H1 (cell line): Measurements from ENCODE around the gene TMEM151A. TPM values are rescaled to one million over a fixed set of nuclear protein-coding genes. Genes with fewer than 3 reads are reported as not detected.
A peak's percentile ranks its signal among the peaks of the same experiment; 100 is the strongest.

Source experiments
- CTCF ChIA-PET: fragments of 300-600 bp; sonication (Branson Sonifier 250); formaldehyde crosslinking; loops from one replicate; lab custom pipeline; 2021; ENCODE audit not compliant: partially characterized antibody; lab: Charles Lee
- POLR2A ChIA-PET: fragments of 300-600 bp; sonication (Branson Sonifier 250); formaldehyde crosslinking; loops from one replicate; lab custom pipeline; 2021; ENCODE audit warnings: inconsistent platforms; ENCODE audit not compliant: partially characterized antibody; lab: Charles Lee
- DNase-seq, 2 experiments: peaks; one replicate each; pipeline versions ENCODE4 v3.0.0 to v3.0.0-alpha.2; 2010 to 2022; ENCODE audit warnings: low spot score in 2 of 2, low read depth in 1 of 2, mixed read lengths in 1 of 2
- FAIRE-seq: peaks from 2 replicates; lab custom pipeline; 2011; peaks lifted over from hg19 to GRCh38; lab: Jason Lieb, UNC
- H2AFZ ChIP-seq: 2 replicates; pipeline ENCODE4 v1.8.1; 2012; ENCODE audit warnings: low read length, inconsistent platforms
- H2AK5ac ChIP-seq: 2 replicates; pipeline ENCODE4 v1.6.1; 2013; ENCODE audit warnings: low read depth, low read length
- H2BK120ac ChIP-seq: replicated peaks from 2 replicates; pipeline ENCODE3; 2013; ENCODE audit warnings: low read depth, low read length, inconsistent platforms
- H2BK12ac ChIP-seq: 2 replicates; pipeline ENCODE4 v1.6.1; 2013; ENCODE audit warnings: low read depth, low read length
- H2BK15ac ChIP-seq: 2 replicates; pipeline ENCODE4 v1.6.1; 2013; ENCODE audit warnings: low read length
- H2BK20ac ChIP-seq: 2 replicates; pipeline ENCODE4 v1.6.1; 2013; ENCODE audit warnings: low read length
- H2BK5ac ChIP-seq: 2 replicates; pipeline ENCODE4 v1.6.1; 2013; ENCODE audit warnings: low read depth, low read length
- H3K14ac ChIP-seq: 2 replicates; pipeline ENCODE4 v1.6.1; 2013; ENCODE audit warnings: inconsistent platforms; ENCODE audit not compliant: insufficient read length
- H3K18ac ChIP-seq: 2 replicates; pipeline ENCODE4 v1.6.1; 2013; ENCODE audit warnings: low read length; ENCODE audit errors: extremely low read depth
- H3K23ac ChIP-seq: 2 replicates; pipeline ENCODE4 v1.6.1; 2013; ENCODE audit warnings: inconsistent platforms; ENCODE audit not compliant: insufficient read length
- H3K23me2 ChIP-seq: 2 replicates; pipeline ENCODE4 v1.6.1; 2013; ENCODE audit warnings: low read depth, low read length
- H3K27ac ChIP-seq: 2 replicates; pipeline ENCODE4 v1.6.1; 2011; ENCODE audit warnings: low read depth, low read length, inconsistent platforms
- H3K27me3 ChIP-seq, 4 experiments: replicated peaks in 1 of 4; 1 replicate in 1 of 4; 2 replicates in 3 of 4; pipeline versions ENCODE4 v1.6.1 to v1.8.1; 2011 to 2013; ENCODE audit warnings: low read length in 3 of 4, mild to moderate bottlenecking in 3 of 4, inconsistent platforms in 2 of 4, mixed read lengths in 2 of 4, moderate library complexity in 1 of 4; ENCODE audit not compliant: control insufficient read depth in 3 of 4, insufficient read depth in 3 of 4; ENCODE audit errors: extremely low read depth in 1 of 4
- H3K36me3 ChIP-seq, 4 experiments: 2 replicates each; pipeline versions ENCODE4 v1.6.1 to v1.8.1; 2011 to 2013; ENCODE audit warnings: mild to moderate bottlenecking in 4 of 4, low read length in 3 of 4, moderate library complexity in 2 of 4, control low read depth in 1 of 4, inconsistent platforms in 1 of 4; ENCODE audit not compliant: insufficient read depth in 4 of 4, control insufficient read depth in 2 of 4
- H3K4ac ChIP-seq: replicated peaks from 2 replicates; pipeline ENCODE3; 2013; ENCODE audit warnings: low read length, low read depth, mixed read lengths, inconsistent platforms; ENCODE audit not compliant: insufficient read length
- H3K4me1 ChIP-seq, 4 experiments: replicated peaks in 1 of 4; 1 replicate in 1 of 4; 2 replicates in 3 of 4; pipeline versions ENCODE4 v1.6.1 to v1.8.1; 2011 to 2013; ENCODE audit warnings: low read length in 3 of 4, inconsistent platforms in 2 of 4, mixed read lengths in 1 of 4; ENCODE audit not compliant: insufficient read depth in 4 of 4, control insufficient read depth in 3 of 4
- H3K4me2 ChIP-seq, 2 experiments: 2 replicates each; pipeline versions ENCODE4 v1.6.1 to v1.8.1; 2011 to 2013; ENCODE audit warnings: low read depth in 2 of 2, low read length in 2 of 2, control low read depth in 1 of 2, inconsistent platforms in 1 of 2, mild to moderate bottlenecking in 1 of 2; ENCODE audit not compliant: insufficient read depth in 1 of 2
- H3K4me3 ChIP-seq, 4 experiments: fragments of 200-600, 300-600 bp in 1 of 4; sonication (generic), shearing (Covaris generic), sonication (Bioruptor Twin) in 1 of 4; 2 replicates each; pipeline versions ENCODE4 v1.5.1 to v1.8.1; 2011 to 2016; ENCODE audit warnings: low read length in 4 of 4, low read depth in 3 of 4, control low read depth in 2 of 4, inconsistent platforms in 2 of 4, mild to moderate bottlenecking in 2 of 4, mixed read lengths in 1 of 4, moderate library complexity in 1 of 4; ENCODE audit not compliant: insufficient read depth in 2 of 4; ENCODE audit errors: extremely low read depth in 1 of 4
- H3K56ac ChIP-seq: replicated peaks from 2 replicates; pipeline ENCODE3; 2013; ENCODE audit warnings: low read depth, mild to moderate bottlenecking, mixed read lengths, low read length, inconsistent platforms; ENCODE audit not compliant: insufficient read length
- H3K79me1 ChIP-seq: 2 replicates; pipeline ENCODE4 v1.6.1; 2013; ENCODE audit warnings: low read depth, low read length, control low read depth
- H3K79me2 ChIP-seq, 2 experiments: 2 replicates each; pipeline versions ENCODE4 v1.6.1 to v1.8.1; 2012 to 2013; ENCODE audit warnings: low read length in 2 of 2, mild to moderate bottlenecking in 2 of 2, inconsistent platforms in 1 of 2; ENCODE audit not compliant: insufficient read depth in 2 of 2, control insufficient read depth in 1 of 2
- H3K9ac ChIP-seq, 4 experiments: replicated peaks in 1 of 4; 1 replicate in 1 of 4; 2 replicates in 3 of 4; pipeline versions ENCODE4 v1.6.1 to v1.8.1; 2011 to 2013; ENCODE audit warnings: low read depth in 3 of 4, low read length in 3 of 4, control low read depth in 2 of 4, mild to moderate bottlenecking in 2 of 4, moderate library complexity in 2 of 4, inconsistent platforms in 1 of 4; ENCODE audit errors: extremely low read depth in 1 of 4
- H3K9me3 ChIP-seq, 2 experiments: 2 replicates each; pipeline versions ENCODE4 v1.6.1 to v1.8.1; 2012 to 2013; ENCODE audit warnings: mild to moderate bottlenecking in 2 of 2, moderate library complexity in 2 of 2, control low read depth in 1 of 2, inconsistent platforms in 1 of 2, low read depth in 1 of 2, low read length in 1 of 2, mixed read lengths in 1 of 2; ENCODE audit not compliant: insufficient read depth in 2 of 2
- H4K20me1 ChIP-seq, 2 experiments: replicated peaks in 1 of 2; 2 replicates each; pipeline versions ENCODE3 to v1.8.1; 2011 to 2013; ENCODE audit warnings: inconsistent platforms in 2 of 2, low read length in 2 of 2, mild to moderate bottlenecking in 1 of 2; ENCODE audit not compliant: insufficient read depth in 2 of 2, control insufficient read depth in 1 of 2
- H4K5ac ChIP-seq: 2 replicates; pipeline ENCODE4 v1.6.1; 2013; ENCODE audit warnings: low read length, low read depth, mixed read lengths, inconsistent platforms; ENCODE audit not compliant: insufficient read length
- H4K8ac ChIP-seq: 2 replicates; pipeline ENCODE4 v1.8.0; 2013; ENCODE audit warnings: mild to moderate bottlenecking, moderate library complexity, low read length, inconsistent platforms; ENCODE audit not compliant: insufficient read depth; ENCODE audit errors: extremely low read depth
- H4K91ac ChIP-seq: replicated peaks from 2 replicates; pipeline ENCODE3; 2013; ENCODE audit warnings: low read length, mixed read lengths, inconsistent platforms; ENCODE audit not compliant: insufficient read length
- BRCA1 ChIP-seq: IDR thresholded peaks from 2 replicates; pipeline ENCODE4 v1.6.1; 2012; ENCODE audit warnings: low read depth, low read length, improper control_type of control experiment
- JUND ChIP-seq: IDR thresholded peaks from 2 replicates; pipeline ENCODE4 v1.6.1; 2011; ENCODE audit warnings: mild to moderate bottlenecking, improper control_type of control experiment, low read length
- POU5F1 ChIP-seq: IDR thresholded peaks from 2 replicates; pipeline ENCODE4 v1.6.1; 2011; ENCODE audit warnings: low read depth, mild to moderate bottlenecking, low read length, moderate library complexity
- TBP ChIP-seq: IDR thresholded peaks from 2 replicates; pipeline ENCODE4 v1.6.1; 2011; ENCODE audit warnings: low read depth, low read length, improper control_type of control experiment
- WGBS, 2 experiments: shearing (Covaris generic) in 1 of 2; methylation state at CpG; one replicate each; pipeline versions ENCODE4 v1.1.6 to v1.1.7; 2013 to 2015; ENCODE audit warnings: low lambda C conversion rate in 2 of 2, mixed read lengths in 2 of 2, inconsistent platforms in 1 of 2, low coverage in 1 of 2, missing lambda C conversion rate in 1 of 2; ENCODE audit not compliant: insufficient replicate concordance in 2 of 2, insufficient coverage in 1 of 2, insufficient read length in 1 of 2; ENCODE audit errors: extremely low coverage in 1 of 2, missing lambda C conversion rate in 1 of 2; 5-methylcytosine and 5-hydroxymethylcytosine counted together
- polyA plus RNA-seq, 7 experiments: library from polyadenylated mRNA; depleted of rRNA in 3 of 7; stranded (reverse) in 5 of 7; unstranded in 2 of 7; fragments of >200 nt in 5 of 7; fragments of 200-250 nt in 2 of 7; gene quantifications; 1 replicate in 5 of 7; 2 replicates in 1 of 7; 4 replicates in 1 of 7; pipeline versions ENCODE4 v1.2.1 to v1.2.3, GENCODE V29; 2011 to 2013; ENCODE audit warnings: missing spikeins in 2 of 7, mixed read lengths in 2 of 7
- total RNA-seq: library from RNA; stranded (reverse); fragmentation: NEBNext Ultra II Directional; extraction: Animal tissue kit (Norgen Biotek cat#: 25700); gene quantifications from 2 replicates; pipeline ENCODE4 v1.2.1, GENCODE V29; 2021
- TF ChIP-seq, protein P1 (sequence below): IDR thresholded peaks from 2 replicates; pipeline ENCODE4 v1.6.1; 2012; ENCODE audit warnings: low read length, inconsistent platforms
- TF ChIP-seq, protein P2 (sequence below): IDR thresholded peaks from 2 replicates; pipeline ENCODE4 v1.6.1; 2012; ENCODE audit warnings: inconsistent platforms

Gene TMEM151A
- total and polyA plus RNA-seq, 2 of the 8 experiments (the other 6 are each of a cell fraction or from before 2014, with no cell fraction given): 3.2 TPM

DNA sequence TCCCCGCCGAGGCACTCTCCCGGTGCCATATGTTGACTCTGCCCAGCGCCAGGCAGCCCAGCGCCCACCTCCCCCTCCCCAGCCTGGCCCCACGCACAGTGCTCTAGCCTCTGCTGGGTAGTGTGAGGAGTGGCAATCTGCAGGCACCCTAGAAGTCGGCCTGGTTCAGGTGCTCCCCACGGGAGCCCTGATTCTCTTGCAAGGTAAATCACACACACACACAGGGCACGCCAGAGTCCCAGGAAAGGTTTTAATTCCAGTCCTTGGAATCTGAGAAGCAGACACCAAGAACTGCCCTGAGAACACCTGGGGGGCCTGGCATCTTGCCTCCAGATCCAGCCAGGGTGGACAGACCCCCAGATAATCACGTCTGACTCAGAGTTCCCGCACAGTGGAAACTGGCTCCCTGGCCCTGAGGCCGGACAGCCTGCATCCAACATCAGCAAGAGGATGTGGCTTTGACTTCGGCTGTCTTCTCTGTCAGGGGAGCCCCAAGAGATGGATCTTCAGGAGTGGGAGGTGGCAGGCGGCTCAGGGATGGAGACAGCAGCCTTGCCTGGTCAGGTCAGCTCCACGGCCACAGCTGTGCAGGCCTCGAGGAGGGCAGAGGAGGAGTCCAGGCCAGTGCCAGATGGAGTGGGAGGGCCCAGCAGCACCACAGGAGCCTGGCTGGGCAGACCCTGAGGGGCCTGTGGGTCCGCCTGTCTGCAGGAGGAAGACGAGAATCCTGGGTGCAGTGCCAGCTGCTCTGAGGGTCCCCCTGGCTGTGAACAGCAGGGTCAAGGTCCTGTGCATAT, 45.6 kb downstream of the TMEM151A start:
- no peak overlapping the region for H2BK20ac ChIP-seq
- no peaks in the 10 kb centered on the region; the same call in 1 of the 2 replicates for H3K23me2 ChIP-seq
- H3K14ac ChIP-seq: no peak overlapping the region
- no peak overlapping the region for H2BK120ac ChIP-seq
- 85% methylated on average over 18 of the region's 18 CpGs; no CpG with 5 or more reads in 1 of the 2 experiments for WGBS, 2 experiments
- H3K4ac ChIP-seq: no peak overlapping the region
- DNase-seq: peak in 1 of 2 experiments; percentile 44
- no peak for FAIRE-seq
- H3K4me1 ChIP-seq: peaks cover 0 to 20% (median 14%) of the 10 kb centered on the region in 4 experiments; a peak in 6 of 7 replicates
- no peak overlapping the region; the same call in 1 of the 2 replicates for H2BK5ac ChIP-seq
- 0 out of 2 replicates have a peak, but pooled peaks cover 3% of the 10 kb centered on the region for H3K79me1 ChIP-seq
- H2AFZ ChIP-seq: no peak overlapping the region
- H4K5ac ChIP-seq: no peak overlapping the region
- peak overlapping the region; percentile 15; the same call in 1 of the 2 replicates for H3K27ac ChIP-seq
- H3K9ac ChIP-seq: peak overlapping the region in 1 of 4 experiments; percentile 22; a peak in 1 of 7 replicates
- peaks cover 6 to 12% (median 9%) of the 10 kb centered on the region in 4 experiments; a peak in 4 of 8 replicates for H3K36me3 ChIP-seq
- no peaks in the 10 kb centered on the region for H3K79me2 ChIP-seq
- CTCF ChIA-PET: interaction anchor here (0.6 to 8.7 kb wide), 14 partner anchors 8 to 57 kb away, joined by 3 to 242 read pairs (median 8); partner anchors contain the start of genes BRMS1 and CD248
- H3K9me3 ChIP-seq: no peaks in the 10 kb centered on the region
- no peak for TF ChIP-seq JUND
- TF ChIP-seq POU5F1: no peak
- TF ChIP-seq, protein P1, sequence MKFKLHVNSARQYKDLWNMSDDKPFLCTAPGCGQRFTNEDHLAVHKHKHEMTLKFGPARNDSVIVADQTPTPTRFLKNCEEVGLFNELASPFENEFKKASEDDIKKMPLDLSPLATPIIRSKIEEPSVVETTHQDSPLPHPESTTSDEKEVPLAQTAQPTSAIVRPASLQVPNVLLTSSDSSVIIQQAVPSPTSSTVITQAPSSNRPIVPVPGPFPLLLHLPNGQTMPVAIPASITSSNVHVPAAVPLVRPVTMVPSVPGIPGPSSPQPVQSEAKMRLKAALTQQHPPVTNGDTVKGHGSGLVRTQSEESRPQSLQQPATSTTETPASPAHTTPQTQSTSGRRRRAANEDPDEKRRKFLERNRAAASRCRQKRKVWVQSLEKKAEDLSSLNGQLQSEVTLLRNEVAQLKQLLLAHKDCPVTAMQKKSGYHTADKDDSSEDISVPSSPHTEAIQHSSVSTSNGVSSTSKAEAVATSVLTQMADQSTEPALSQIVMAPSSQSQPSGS: no peak
- TF ChIP-seq, protein P2, sequence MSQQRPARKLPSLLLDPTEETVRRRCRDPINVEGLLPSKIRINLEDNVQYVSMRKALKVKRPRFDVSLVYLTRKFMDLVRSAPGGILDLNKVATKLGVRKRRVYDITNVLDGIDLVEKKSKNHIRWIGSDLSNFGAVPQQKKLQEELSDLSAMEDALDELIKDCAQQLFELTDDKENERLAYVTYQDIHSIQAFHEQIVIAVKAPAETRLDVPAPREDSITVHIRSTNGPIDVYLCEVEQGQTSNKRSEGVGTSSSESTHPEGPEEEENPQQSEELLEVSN: no peak
- TF ChIP-seq TBP: no peak
- TF ChIP-seq BRCA1: no peak
- H3K4me3 ChIP-seq: no peak overlapping the region
- peaks cover 0 to 4% of the 10 kb centered on the region in 2 experiments for H4K20me1 ChIP-seq
- no peak overlapping the region for H2BK12ac ChIP-seq
- H4K91ac ChIP-seq: no peak overlapping the region
- H3K27me3 ChIP-seq: no peaks in the 10 kb centered on the region; a peak in 2 of 7 replicates
- no peak overlapping the region for H3K23ac ChIP-seq
- no peak overlapping the region for H2AK5ac ChIP-seq
- no peak overlapping the region for H3K56ac ChIP-seq
- POLR2A ChIA-PET: interaction anchor here (1.1 to 28.7 kb wide), 6 partner anchors 9 to 46 kb away, joined by 4 to 487 read pairs (median 14); partner anchors contain the start of genes B4GAT1, BRMS1, SLC29A2 and TMEM151A
- peak overlapping the region in 1 of 2 experiments; percentile 81; a peak in 2 of 4 replicates for H3K4me2 ChIP-seq
- H2BK15ac ChIP-seq: 0 out of 2 replicates have a peak overlapping the region, but pooled peaks have one; percentile 29
- no peak overlapping the region for H4K8ac ChIP-seq
- 0 out of 2 replicates have a peak overlapping the region, but pooled peaks have one; percentile 51 for H3K18ac ChIP-seq
